Measurements from ENCODE around the gene MNDA.
"Not testable (repeated sequence)": the region's sequence is repeated elsewhere in the genome, so short reads cannot be mapped to it uniquely, and the experiment has no call there.

MNDA gene

DNA sequence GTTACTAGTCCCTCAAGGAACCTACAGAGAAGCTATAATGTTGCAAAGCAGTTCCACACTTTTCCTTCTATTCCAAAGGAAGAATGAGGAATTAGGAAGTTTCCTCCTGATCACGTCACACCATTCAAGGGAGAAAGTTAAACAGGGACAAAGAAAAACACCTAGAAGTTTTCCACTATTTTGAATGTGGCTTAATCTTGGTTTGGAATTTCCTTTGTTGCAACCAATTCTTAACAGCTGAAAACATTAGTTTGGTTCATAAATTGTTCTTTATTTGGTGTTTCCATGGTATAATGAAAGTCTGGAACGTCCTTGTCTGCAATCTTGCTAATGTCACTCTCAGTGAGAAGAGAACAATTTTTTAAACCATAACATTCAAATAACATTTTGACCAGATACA lies 8.4 kb downstream of the MNDA start:
- no peak for DNase-seq (ENCODE audit: low spot score)

DNA sequence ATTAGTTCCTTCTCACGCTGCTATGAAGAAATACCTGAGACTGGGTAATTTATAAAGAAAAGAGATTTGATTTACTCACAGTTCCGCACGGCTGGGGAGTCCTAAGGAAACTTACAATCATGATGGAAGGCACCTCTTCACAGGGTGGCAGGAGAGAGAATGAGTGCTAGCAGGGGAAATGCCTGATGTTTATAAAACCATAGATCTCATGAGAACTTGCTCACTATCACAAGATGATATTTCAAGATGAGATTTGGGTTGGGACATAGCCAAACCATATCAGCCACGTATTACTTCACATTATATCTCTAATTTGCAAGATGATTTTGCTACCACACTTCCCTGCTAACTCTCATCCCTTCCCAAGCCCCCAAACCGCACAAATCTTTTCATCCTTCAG lies 9.1 kb downstream of the MNDA start:
- no peak for DNase-seq (ENCODE audit: low spot score)

DNA sequence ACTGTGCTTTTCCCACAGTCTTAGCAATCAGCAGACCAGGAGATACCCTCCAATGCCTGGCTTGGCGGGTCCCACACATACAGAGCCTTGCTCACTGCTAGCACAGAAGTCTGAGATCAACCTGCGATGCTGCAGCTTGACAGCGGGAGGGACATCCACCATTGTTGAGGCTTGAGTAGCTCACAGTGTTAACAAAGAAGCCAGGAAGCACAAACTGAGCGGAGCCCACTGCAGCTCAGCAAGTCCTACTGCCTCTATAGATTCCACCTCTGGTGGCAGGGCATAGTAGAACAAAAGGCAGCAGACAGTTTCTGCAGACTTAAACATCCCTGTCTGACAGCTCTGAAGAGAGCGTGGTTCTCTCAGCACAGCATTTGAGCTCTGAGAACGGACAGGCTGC lies 33.4 kb downstream of the MNDA start:
- no peak for DNase-seq (ENCODE audit: low spot score)

DNA sequence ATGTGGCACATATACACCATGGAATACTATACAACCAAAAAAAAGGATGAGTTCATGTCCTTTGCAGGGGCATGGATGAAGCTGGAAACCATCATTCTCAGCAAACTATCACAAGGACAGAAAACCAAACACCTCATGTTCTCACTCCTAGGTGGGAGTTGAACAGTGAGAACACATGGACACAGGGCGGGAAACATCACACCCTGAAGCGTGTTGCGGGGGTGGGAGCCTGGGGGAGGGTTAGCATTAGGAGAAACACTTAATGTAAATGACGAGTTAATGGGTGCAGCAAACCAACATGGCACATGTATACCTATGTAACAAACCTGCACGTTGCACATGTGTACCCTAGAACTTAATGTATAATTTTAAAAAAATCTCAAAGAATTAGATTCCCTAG lies 39.3 kb downstream of the MNDA start:
- DNase-seq (ENCODE audit: low spot score), result not testable (repeated sequence)

DNA sequence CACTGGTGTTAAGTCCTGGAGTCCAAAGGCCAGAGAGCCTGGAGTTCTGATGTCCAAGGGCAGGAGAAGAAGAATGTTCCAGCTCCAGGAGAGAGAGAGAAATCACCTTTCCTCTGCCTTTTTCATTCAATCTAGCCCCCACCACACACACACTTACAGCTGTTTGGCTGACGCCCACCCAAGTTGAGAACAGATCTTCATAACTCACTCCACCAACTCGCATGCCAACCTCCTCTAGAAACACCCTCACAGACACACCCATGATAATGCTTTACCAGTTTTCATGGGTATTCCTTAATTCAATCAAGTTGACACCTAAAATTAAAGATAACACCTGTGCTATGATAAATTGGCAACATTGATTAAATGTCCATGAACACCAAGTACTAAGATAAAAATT lies 42.0 kb downstream of the MNDA start:
- no peak for DNase-seq (ENCODE audit: low spot score)

DNA sequence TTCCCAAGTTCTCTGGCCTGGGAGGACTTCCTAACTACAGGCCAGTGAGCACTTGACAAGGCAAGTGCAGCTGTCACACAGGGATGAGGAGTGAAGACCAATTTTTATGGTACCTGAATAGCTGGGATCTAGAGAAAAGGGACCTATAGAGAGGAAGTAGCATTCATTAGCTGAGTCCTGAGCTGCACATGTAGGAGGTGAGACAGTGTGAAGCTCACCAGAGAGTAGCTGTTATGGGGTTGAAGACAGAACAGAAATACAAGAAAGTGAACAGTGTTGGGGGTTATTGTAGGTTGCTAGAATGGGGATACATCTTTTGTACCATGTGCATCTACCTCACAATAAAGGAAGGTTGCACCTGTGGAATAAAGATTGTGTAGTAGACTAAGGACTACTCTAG lies 62.5 kb downstream of the MNDA start:
- DNase-seq (ENCODE audit: low spot score), result no peak

DNA sequence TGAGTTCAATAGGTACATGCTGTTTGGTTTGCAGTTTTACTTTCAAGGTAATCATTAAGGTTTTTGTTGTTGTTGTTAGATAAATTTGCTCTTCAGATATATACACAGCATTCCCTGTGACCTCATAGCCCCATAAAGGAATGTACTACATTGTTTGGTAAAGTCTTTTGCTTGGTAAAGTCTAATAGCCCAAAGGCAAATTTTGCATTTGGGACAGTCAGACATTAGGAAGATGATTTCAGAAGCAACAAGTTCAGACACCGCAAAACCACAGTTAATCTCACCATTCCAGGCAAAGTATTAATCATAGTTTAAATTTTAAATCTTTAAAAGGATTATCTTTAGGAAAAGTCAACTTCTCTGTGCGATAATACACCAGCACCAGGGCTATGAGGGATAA lies 67.6 kb downstream of the MNDA start:
- no peak for DNase-seq (ENCODE audit: low spot score)
